KOPT-K1 (cell line): ENCODE results near the gene HAS3.

Experiments
- H3K27ac ChIP-seq: fragments of 200-600 bp; sonication (generic); 2 replicates; pipeline ENCODE4 v1.5.1; 2016; ENCODE audit warnings: antibody characterized with exemption, mild to moderate bottlenecking, low read depth, low read length; ENCODE audit not compliant: poor library complexity, severe bottlenecking
- H3K36me3 ChIP-seq: fragments of 200-600 bp; sonication (generic); 2 replicates; pipeline ENCODE4 v1.5.1; 2017; ENCODE audit warnings: antibody characterized with exemption, mild to moderate bottlenecking, low read length, moderate library complexity; ENCODE audit not compliant: insufficient read depth
- H3K9me3 ChIP-seq: fragments of 200-600 bp; sonication (generic); 2 replicates; pipeline ENCODE4 v1.5.1; 2017; ENCODE audit warnings: antibody characterized with exemption, low read length, mild to moderate bottlenecking; ENCODE audit not compliant: insufficient read depth, poor library complexity, severe bottlenecking

The HAS3 gene

GRCh38 chr16:69083306-69083941, 22.0 kb upstream of the HAS3 start:
- Histone ChIP-seq H3K9me3 (no peaks in the 10 kb centered on the region), H3K27ac (peak overlapping the region; percentile 2), H3K36me3 (no peaks in the 10 kb centered on the region; the same call in 1 of the 2 replicates)

DNA sequence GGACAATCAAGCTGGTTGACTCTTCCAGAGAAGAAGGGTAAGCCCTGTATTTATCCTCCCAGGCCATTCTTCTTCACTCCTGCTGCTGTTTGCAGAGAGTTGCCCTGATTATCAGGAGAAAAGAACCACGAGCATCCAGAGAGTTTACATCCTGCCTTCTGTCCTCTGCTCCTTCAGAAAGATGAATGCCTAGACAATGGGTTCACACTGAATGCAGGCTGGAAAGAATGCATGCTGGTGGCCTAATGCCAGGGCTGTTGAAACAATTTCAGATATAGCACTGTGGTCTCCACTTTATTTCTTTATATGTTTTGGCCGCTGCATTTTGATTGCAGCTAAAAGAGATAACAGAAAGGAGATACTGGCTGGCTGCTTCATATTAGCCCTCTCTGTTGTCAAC, 21.2 kb upstream of the HAS3 start:
- H3K36me3 ChIP-seq, result no peaks in the 10 kb centered on the region; the same call in 1 of the 2 replicates
- H3K27ac ChIP-seq, result no peak overlapping the region
- no peaks in the 10 kb centered on the region for H3K9me3 ChIP-seq

DNA sequence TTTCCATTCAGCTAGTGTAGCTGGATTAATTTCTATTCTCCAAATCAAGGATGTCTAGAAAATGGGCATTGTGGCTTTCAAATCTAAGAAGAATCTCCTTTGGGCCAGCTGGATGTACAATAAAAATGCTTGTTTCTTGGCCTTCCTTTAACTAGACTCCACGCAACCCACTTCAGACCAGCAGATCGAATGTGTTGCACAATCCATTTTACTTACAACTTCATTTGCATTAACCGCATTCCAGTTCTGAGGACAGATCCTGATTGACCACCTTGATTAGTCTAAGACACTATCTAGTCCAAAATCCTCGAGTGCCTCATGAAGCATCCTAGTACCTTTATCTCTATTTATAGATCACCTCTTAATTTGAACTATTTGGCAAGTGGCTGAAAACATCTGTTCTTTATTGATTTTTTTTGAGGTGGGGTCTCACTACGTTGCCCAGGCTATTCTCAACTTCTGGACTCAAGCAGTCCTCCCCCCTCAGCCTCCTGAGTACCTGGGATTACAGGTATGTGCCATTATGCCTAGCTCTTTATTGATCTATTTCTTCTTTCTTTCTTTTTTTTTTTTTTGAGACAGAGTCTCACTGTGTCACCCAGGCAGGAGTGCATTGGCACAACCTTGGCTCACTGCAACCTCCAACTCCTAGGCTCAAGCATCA, 20.3 kb upstream of the HAS3 start:
- Histone ChIP-seq H3K27ac (no peak overlapping the region), H3K36me3 (no peaks in the 10 kb centered on the region; the same call in 1 of the 2 replicates)

DNA sequence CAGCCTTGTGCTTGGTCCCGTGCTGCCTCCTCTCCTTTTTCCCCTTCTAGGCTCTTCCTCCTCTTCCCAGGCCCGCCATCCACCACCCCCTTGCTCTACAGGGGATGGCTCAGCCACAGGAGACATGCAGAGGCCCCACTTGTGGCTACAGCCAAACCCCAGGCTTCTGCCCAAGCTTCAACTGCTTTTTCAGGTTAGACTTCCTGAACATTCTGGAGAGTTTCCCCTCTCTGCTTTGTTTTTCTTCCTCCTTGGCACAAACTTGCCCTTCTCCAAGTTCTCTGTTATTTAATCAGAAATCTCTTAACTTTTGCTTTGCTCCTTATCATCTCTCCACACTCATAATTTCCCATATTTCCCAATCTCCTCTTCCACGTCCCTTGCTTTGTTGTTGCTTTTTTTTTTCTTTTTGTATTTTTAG, 18.3 kb upstream of the HAS3 start:
- peak overlapping the region; percentile 68 for H3K27ac ChIP-seq
- no peaks in the 10 kb centered on the region; the same call in 1 of the 2 replicates for H3K36me3 ChIP-seq
- no peaks in the 10 kb centered on the region for H3K9me3 ChIP-seq

More for the DNA sequence above, 20.3 kb upstream of the HAS3 start:
- no peaks in the 10 kb centered on the region for H3K9me3 ChIP-seq

GRCh38 chr16:69088684-69089083, 16.8 kb upstream of the HAS3 start:
- no peaks in the 10 kb centered on the region; the same call in 1 of the 2 replicates for H3K36me3 ChIP-seq
- no peaks in the 10 kb centered on the region for H3K9me3 ChIP-seq
- H3K27ac ChIP-seq, result peak overlapping the region; percentile 68

GRCh38 chr16:69089091-69089910, 16.2 kb upstream of the HAS3 start:
- Histone ChIP-seq H3K36me3 (no peaks in the 10 kb centered on the region), H3K9me3 (no peaks in the 10 kb centered on the region), H3K27ac (peak overlapping the region; percentile 68)

- Histone ChIP-seq H3K36me3 (no peaks in the 10 kb centered on the region), H3K27ac (no peak overlapping the region), H3K9me3 (no peaks in the 10 kb centered on the region)
These were observed 11.5 kb upstream of the HAS3 start for GRCh38 chr16:69093974-69094373.

- Histone ChIP-seq H3K27ac (no peak overlapping the region), H3K36me3 (no peaks in the 10 kb centered on the region), H3K9me3 (no peaks in the 10 kb centered on the region)
These were observed 11.0 kb upstream of the HAS3 start for GRCh38 chr16:69094501-69094900.

DNA sequence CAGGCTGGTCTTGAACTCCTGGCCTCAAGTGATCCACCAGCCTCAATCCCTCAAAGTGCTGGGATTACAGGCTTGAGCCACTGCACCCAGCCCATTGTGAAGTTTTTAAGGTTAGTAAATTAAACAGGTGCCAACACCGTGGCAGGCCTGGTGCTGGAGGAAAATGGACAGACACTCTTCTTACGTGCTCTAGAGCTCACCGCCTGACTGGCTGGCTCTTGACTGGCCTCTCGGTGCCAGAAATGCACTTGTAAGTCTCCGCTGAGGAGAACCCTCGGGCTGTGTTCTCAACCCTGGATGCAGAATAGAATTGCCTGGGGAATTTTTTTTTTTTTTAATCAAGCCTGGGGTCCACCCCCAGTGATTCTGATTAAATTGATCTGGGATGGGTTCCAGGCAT, 10.3 kb upstream of the HAS3 start:
- Histone ChIP-seq H3K36me3 (no peaks in the 10 kb centered on the region), H3K27ac (no peak overlapping the region), H3K9me3 (no peaks in the 10 kb centered on the region)

DNA sequence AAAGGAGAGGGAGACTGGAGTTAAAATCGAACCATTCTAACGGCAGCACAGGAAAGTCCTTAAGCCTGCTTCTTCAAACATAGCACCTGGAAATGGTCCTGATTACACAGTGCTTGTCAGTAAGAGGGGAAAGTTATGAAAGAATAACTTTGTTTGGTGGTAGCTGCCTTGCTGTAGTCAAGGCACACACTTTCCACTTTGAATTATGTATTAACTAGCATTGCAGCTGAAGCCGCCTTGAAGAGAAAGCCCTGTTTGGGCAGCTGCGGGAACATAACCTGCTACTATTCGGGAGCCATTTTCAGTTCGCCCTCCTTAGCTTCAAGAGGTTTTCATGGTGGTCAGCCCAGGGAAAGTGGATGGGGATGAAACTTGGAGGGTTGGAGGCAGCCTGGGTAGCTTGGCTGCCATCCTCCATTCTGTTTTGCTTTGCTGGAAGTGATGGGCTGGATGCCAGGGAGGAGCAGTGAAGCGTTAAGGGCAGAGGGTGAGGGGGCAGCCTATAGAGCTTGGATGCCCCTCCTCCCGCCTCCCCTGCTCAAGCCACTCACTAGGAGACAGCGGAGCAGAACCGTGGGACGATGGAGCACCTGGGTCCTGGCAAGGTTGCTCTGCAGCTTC, 5.3 kb upstream of the HAS3 start:
- H3K9me3 ChIP-seq, result no peaks in the 10 kb centered on the region
- H3K27ac ChIP-seq, result no peak overlapping the region
- H3K36me3 ChIP-seq, result no peaks in the 10 kb centered on the region

- Histone ChIP-seq H3K9me3 (no peaks in the 10 kb centered on the region), H3K27ac (peak overlapping the region; percentile 29), H3K36me3 (peaks cover 8% of the 10 kb centered on the region)
These were observed 1.2 kb downstream of the HAS3 start for GRCh38 chr16:69106491-69107315.

- peaks cover 8% of the 10 kb centered on the region for H3K36me3 ChIP-seq
- no peak overlapping the region for H3K27ac ChIP-seq
- H3K9me3 ChIP-seq, result no peaks in the 10 kb centered on the region
These were observed 2.0 kb downstream of the HAS3 start for GRCh38 chr16:69107316-69107962.

- Histone ChIP-seq H3K27ac (no peak overlapping the region), H3K36me3 (peaks cover 11% of the 10 kb centered on the region), H3K9me3 (no peaks in the 10 kb centered on the region)
These were observed 2.8 kb downstream of the HAS3 start for GRCh38 chr16:69108064-69108904.
